CD4-positive, alpha-beta T cell treated with Interleukin-6 at 100 ng/mL for 8 hours (primary cell): ENCODE measurements around the gene ZNF688.

ENCODE experiments used
- DNase-seq: peaks from one replicate; pipeline ENCODE4 v3.0.0-alpha.2; 2020; ENCODE audit warnings: mixed read lengths, low spot score

Gene ZNF688

GRCh38 chr16:30585400-30586191 lies 14.1 kb upstream of the ZNF688 start, which contains the start of gene ZNF785:
Gene ZNF785, minus strand, starts transcription at chr16:30585697. Its CDS starts 86 bp downstream, at chr16:30585611.
- DNase-seq, result peak; percentile 96

GRCh38 chr16:30585022-30585399 lies 13.5 kb upstream of the ZNF688 start:
- DNase-seq, result no peak

- DNase-seq, result no peak
Measured at GRCh38 chr16:30582611-30583340, 11.3 kb upstream of the ZNF688 start.

- DNase-seq, result no peak
Measured at GRCh38 chr16:30581457-30581856, 9.9 kb upstream of the ZNF688 start.

DNA sequence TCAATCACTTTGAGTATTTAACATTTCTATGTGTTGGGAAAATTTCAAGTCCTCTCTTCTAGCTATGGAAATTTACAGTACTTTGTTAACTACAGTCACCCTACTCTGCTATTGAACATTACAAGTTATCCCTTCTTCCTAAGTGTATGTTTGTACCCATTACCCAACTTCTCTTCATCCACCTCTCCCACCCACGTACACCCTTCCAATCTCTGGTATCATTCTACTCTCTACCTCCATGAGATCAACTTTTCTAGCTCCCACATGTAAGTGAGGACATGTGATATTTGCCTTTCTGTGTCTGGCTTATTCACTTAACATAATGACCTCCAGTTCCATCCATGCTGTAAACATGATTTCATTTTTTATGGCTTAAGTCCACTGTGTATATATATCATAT lies 3.2 kb upstream of the ZNF688 start:
- no peak for DNase-seq

- no peak for DNase-seq
Measured at GRCh38 chr16:30570636-30571444, 674 bp downstream of the ZNF688 start.

- DNase-seq, result no peak
Measured at GRCh38 chr16:30569746-30570635, 1.5 kb downstream of the ZNF688 start.

GRCh38 chr16:30569281-30569680 lies 2.2 kb downstream of the ZNF688 start:
- DNase-seq, result no peak

- peak; percentile 75 for DNase-seq
Measured at GRCh38 chr16:30567991-30568638, 3.4 kb downstream of the ZNF688 start.

DNA sequence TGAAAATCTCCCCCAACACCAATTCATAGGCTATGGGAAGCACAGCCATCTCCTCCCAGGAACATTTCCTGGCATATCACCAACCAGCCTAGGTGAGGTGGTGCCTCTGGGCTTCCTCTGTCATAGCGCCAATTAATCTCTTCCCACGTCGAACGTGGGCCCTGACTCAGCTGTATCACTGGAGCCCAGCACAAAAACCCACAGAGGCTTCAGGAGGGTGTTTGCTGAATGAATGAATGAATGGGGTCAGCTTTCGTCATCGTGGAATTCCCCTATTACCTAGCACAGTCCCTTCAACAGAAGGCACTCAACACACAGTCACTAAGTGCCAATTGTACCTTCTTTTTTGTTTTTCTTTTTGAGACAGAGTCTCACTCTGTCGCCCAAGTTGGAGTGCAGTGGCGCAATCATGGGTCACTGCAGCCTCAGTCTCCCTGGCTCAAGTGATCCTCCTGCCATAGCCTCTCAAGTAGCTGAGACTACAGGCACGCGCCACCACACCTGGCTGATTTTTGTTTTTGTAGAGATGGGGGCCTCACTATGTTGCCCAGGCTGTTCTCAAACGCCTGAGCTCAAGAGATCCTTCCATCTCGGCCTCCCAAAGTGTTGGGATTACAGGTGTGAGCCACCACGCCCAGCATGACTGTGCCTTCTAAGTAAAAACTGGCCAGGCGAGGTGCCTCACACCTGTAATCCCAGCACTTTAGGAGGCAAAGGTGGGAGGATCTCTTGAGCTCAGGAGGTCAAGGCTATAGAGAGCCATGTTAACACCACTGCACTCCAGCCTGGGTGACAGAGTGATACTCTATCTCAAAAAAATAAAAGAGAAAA lies 4.1 kb downstream of the ZNF688 start:
- peak; percentile 71 for DNase-seq

- DNase-seq, result no peak
Measured at GRCh38 chr16:30566531-30566930, 5.0 kb downstream of the ZNF688 start.

DNA sequence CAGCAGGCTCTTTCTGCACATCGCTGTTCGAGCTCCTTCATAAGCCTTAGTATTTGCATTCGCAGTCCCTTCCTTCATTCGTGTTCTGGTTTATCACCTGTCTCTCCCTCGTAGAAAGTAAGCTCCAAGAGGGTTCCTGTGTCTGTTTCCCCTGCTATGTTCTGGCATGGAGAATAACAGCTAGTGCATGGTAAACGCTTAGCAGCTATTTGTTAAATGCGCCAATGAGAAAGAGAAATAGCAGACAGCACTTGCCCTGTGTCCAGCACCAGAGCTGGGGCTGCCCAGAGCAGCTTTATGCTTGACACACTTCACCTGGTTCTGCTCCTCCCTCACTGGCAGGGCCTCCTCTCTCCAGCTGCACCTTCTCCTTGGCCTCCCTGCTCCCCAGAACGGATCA lies 5.5 kb downstream of the ZNF688 start:
- DNase-seq, result no peak

DNA sequence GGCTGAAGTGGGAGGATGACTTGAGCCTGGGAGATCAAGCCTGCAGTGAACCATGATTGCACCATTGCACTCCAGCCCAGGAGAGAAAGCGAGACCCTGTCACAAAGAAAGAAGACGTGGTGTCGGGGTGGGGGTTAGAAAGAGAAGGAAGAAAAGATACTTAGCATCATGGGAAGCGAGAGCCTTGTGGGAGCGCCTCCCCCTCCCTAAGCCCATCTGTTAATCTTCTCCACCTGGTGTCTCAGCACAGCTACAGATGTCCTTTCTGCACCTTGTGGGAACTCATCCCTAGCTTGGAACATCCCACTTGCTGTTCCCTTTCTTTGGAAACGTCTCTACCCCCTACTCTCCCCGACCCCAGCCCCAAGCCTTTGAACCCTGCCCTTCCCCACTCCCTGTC lies 6.0 kb downstream of the ZNF688 start:
- DNase-seq, result no peak

GRCh38 chr16:30562021-30562420 lies 9.5 kb downstream of the ZNF688 start:
- DNase-seq, result no peak

DNA sequence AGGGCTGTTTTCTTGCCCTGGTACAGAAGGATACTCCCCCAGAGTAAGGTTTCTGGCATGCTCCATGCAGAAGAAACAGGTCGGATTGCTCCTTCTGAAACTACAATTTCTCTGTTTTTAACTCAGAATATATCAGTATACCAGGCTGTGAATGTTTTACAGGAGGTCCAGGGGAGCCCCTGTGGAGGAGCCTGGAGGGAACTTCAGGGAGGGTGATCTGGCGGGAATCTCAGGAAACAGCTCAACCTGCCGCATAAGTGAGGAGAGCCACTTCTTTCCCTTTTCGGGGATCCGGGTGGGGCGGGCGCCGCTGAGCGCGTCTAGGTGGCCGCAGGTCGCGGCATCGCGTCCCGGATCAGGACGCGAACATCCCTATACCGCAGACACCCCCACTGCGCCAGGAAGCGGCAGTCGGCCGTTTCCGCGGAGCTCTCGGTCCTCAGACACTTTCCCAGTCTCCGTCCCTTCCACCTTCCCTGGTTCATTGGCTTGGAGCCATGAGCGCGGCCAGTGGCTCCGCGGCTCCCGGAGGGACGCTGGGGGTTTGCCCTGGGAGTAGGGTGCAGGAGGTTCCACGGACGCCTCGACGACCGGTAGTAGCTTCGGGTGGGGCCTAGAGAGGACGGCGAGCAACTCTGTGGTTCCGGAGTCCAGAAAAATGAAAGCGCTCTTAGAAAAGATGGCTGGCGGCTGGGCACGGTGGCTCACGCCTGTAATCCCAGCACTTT lies 10.3 kb downstream of the ZNF688 start:
- DNase-seq, result no peak

DNA sequence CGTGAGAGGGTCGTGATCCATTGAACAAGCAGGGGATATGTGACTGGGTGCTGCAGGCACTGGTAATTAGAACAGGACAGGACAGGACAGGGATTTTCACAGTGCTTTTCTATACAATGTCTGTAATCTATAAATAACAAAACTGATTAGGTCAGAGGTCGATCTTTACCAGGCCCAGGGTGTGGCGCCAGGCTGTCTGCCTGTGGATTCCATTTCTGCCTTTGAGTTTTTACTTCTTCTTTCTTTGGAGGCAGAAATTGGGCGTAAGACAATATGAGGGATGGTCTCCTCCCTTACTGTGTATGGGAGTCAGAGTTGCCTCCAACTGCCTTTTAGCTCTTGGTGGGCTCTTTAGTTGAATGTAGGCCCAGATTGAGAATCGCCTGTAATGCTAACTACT lies 11.8 kb downstream of the ZNF688 start:
- DNase-seq, result no peak

GRCh38 chr16:30558789-30559377 lies 12.6 kb downstream of the ZNF688 start:
- no peak for DNase-seq

DNA sequence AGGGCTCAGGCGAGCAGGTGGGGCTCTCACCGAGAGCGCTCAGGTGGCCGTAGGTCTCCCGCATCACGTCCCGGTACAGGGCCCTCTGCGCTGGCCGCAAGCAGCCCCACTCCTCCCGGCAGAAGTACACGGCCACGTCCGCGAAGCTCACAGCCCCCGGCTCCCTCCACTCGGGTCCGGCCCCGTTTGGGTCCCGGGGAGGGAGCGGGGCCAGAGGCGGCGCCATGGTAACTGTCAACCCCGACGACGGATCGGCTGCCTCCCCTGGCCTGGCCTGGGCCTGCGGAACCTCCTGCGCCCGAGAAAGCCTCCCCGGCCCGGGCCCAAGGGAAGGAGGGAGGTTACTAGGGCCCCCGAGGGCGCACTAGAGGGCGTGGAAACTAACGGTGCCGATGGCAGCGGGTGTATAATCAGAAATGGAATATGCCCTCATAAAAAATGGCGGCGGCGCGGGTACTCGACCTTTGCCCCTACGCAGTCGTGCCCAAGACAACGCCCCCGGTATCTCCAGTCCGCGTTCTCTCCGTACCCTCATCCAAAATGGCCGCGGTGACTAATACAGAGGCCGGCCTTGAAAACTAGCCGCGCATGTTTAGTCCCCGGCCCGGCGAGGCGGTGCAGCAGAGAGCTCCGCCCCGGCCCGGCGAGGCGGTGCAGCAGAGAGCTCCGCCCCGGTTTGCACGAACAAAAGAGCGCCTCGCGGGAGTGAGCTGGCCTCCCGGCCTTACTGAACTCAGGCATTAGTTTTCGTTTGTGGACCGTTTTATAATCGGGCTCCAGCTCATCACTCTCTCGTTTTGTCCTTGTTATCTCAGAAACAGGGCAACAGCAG lies 13.3 kb downstream of the ZNF688 start, which contains the start of gene ZNF764:
TSS of gene ZNF764 (minus strand) at position 418 of the 832 bp plus-strand sequence. CDS start at position 226, 192 bp downstream.
- DNase-seq, result peak; percentile 98
